HepG2 (cell line): ENCODE data around the gene ATN1. TPM values are rescaled to one million over a fixed set of nuclear protein-coding genes. Genes with fewer than 3 reads are reported as not detected.

ENCODE experiments used
- E2F2 ChIP-seq: sonication (generic); formaldehyde crosslinking; IDR thresholded peaks from 2 replicates; pipeline ENCODE4 v1.4.0; 2020; ENCODE audit warnings: missing genetic modification reagents, borderline replicate concordance
- ERF ChIP-seq: IDR thresholded peaks from 2 replicates; pipeline ENCODE4 v1.6.1; 2018; ENCODE audit warnings: missing biosample characterization, missing genetic modification reagents
- GTF3A ChIP-seq: sonication (generic); formaldehyde crosslinking; conservative IDR thresholded peaks from 2 replicates; pipeline ENCODE4 v1.4.0; 2020; ENCODE audit warnings: mild to moderate bottlenecking, missing genetic modification reagents
- HDAC2 ChIP-seq: sonication (generic); formaldehyde crosslinking; IDR thresholded peaks from 2 replicates; pipeline ENCODE4 v1.4.0; 2020; ENCODE audit warnings: missing genetic modification reagents
- HNF1B ChIP-seq: sonication (generic); formaldehyde crosslinking; IDR thresholded peaks from 2 replicates; pipeline ENCODE4 v1.5.1; 2020; ENCODE audit warnings: mild to moderate bottlenecking, moderate library complexity, missing genetic modification reagents
- HNF4G ChIP-seq, 2 experiments: sonication (generic) in 1 of 2; formaldehyde crosslinking in 1 of 2; IDR thresholded peaks; 2 replicates each; pipeline versions ENCODE4 v1.4.0 to v1.6.1; 2011 to 2020; ENCODE audit warnings: borderline replicate concordance in 2 of 2, low read depth in 2 of 2, mild to moderate bottlenecking in 2 of 2, low read length in 1 of 2, missing genetic modification reagents in 1 of 2, moderate library complexity in 1 of 2
- MEIS2 ChIP-seq: sonication (generic); formaldehyde crosslinking; IDR thresholded peaks from 2 replicates; pipeline ENCODE4 v1.9.0; 2021; ENCODE audit warnings: mild to moderate bottlenecking, missing genetic modification reagents
- TBX3 ChIP-seq: fragments of 450-650 bp; IDR thresholded peaks from 2 replicates; pipeline ENCODE4 v1.6.1; 2017; ENCODE audit warnings: antibody characterized with exemption, mild to moderate bottlenecking, inconsistent platforms, borderline replicate concordance
- ZNF18 ChIP-seq: sonication (generic); formaldehyde crosslinking; IDR thresholded peaks from 2 replicates; pipeline ENCODE4 v1.8.0; 2022; ENCODE audit warnings: mild to moderate bottlenecking, missing genetic modification reagents; ENCODE audit not compliant: insufficient replicate concordance
- ZNF510 ChIP-seq: sonication (generic); formaldehyde crosslinking; IDR thresholded peaks from 2 replicates; pipeline ENCODE4 v1.4.0; 2020; ENCODE audit warnings: low read depth, mild to moderate bottlenecking, missing genetic modification reagents
- ZNF567 ChIP-seq: sonication (generic); formaldehyde crosslinking; IDR thresholded peaks from 2 replicates; pipeline ENCODE4 v1.8.1; 2023; ENCODE audit warnings: mild to moderate bottlenecking, missing genetic modification reagents, borderline replicate concordance
- ZNF580 ChIP-seq: IDR thresholded peaks from 2 replicates; pipeline ENCODE4 v1.6.1; 2016; ENCODE audit warnings: low read depth, borderline replicate concordance
- ZNF670 ChIP-seq: sonication (generic); formaldehyde crosslinking; IDR thresholded peaks from 2 replicates; pipeline ENCODE4 v1.8.0; 2022; ENCODE audit warnings: mild to moderate bottlenecking, missing genetic modification reagents, borderline replicate concordance
- ZSCAN31 ChIP-seq: sonication (generic); formaldehyde crosslinking; IDR thresholded peaks from 2 replicates; pipeline ENCODE4 v1.5.0; 2020; ENCODE audit warnings: low read depth, mild to moderate bottlenecking, missing genetic modification reagents
- ZSCAN5A ChIP-seq: sonication (generic); formaldehyde crosslinking; IDR thresholded peaks from 2 replicates; pipeline ENCODE4 v1.8.0; 2022; ENCODE audit warnings: mild to moderate bottlenecking, missing genetic modification reagents, borderline replicate concordance
- polyA plus RNA-seq, 8 experiments: library from polyadenylated mRNA; depleted of rRNA in 3 of 8; stranded (reverse) in 7 of 8; unstranded in 1 of 8; fragments of >200 nt; fragmentation: Illumina TruSeq in 4 of 8; extraction: Trizol in 4 of 8; gene quantifications; 2 replicates each; pipeline versions ENCODE4 v1.2.1 to v1.2.3, GENCODE V29; 2011 to 2016; ENCODE audit warnings: low read depth in 4 of 8, missing spikeins in 1 of 8, mixed read lengths in 1 of 8; ENCODE audit not compliant: insufficient read depth in 1 of 8
- total RNA-seq, 5 experiments: library from RNA; depleted of rRNA; stranded (reverse); fragments of >200 nt; fragmentation: Illumina TruSeq; extraction: Trizol; gene quantifications; 2 replicates each; pipeline ENCODE4 v1.2.3, GENCODE V29; 2016; ENCODE audit warnings: low read depth in 1 of 5

ATN1 gene
- total and polyA plus RNA-seq, 2 of the 13 experiments (the other 11 are each of a cell fraction or from before 2014, with no cell fraction given) = 2.1 to 8.6 TPM

- TF ChIP-seq ZNF18 (no peak), ZNF580 (CRISPR knock-in tag) (no peak), ZNF567 (CRISPR knock-in tag) (no peak), HDAC2 (CRISPR knock-in tag) (peak; percentile 81), ZNF670 (CRISPR knock-in tag) (no peak), MEIS2 (CRISPR knock-in tag) (0 out of 2 replicates have a peak, but pooled peaks have one; percentile 3), HNF1B (CRISPR knock-in tag) (peak; percentile 71; the same call in 1 of the 2 replicates), ERF (CRISPR knock-in tag) (0 out of 2 replicates have a peak, but pooled peaks have one; percentile 55), E2F2 (CRISPR knock-in tag) (no peak), ZSCAN31 (peak; percentile 80; the same call in 1 of the 2 replicates), GTF3A (CRISPR knock-in tag) (no peak), HNF4G (IDR thresholded peaks at IDR 0.05; ENCODE audit: borderline replicate concordance, low read depth, low read length) (peak; percentile 94), HNF4G (CRISPR knock-in tag; IDR thresholded peaks at IDR 0.05; ENCODE audit: borderline replicate concordance, low read depth) (peak; percentile 85; the same call in 1 of the 2 replicates), ZSCAN5A (CRISPR knock-in tag) (peak; percentile 20; the same call in 1 of the 2 replicates), ZNF510 (CRISPR knock-in tag) (no peak), TBX3 (0 out of 2 replicates have a peak, but pooled peaks have one; percentile 8)
Measured at GRCh38 chr12:6981152-6982052, 53.6 kb downstream of the ATN1 start (continued).
